Astrocyte (in vitro differentiated cells and primary cell): ENCODE measurements around the gene COL15A1.

Experiments used
- EZH2 ChIP-seq: IDR thresholded peaks from 2 replicates; pipeline ENCODE4 v1.6.1; 2012; ENCODE audit warnings: mild to moderate bottlenecking, low read length, inconsistent platforms; ENCODE audit not compliant: insufficient read depth
- TF ChIP-seq, protein P1 (sequence below): IDR thresholded peaks from 2 replicates; pipeline ENCODE4 v1.5.1; 2011; ENCODE audit warnings: low read depth, mild to moderate bottlenecking, inconsistent platforms, low read length, moderate library complexity; ENCODE audit not compliant: insufficient read depth

DNA sequence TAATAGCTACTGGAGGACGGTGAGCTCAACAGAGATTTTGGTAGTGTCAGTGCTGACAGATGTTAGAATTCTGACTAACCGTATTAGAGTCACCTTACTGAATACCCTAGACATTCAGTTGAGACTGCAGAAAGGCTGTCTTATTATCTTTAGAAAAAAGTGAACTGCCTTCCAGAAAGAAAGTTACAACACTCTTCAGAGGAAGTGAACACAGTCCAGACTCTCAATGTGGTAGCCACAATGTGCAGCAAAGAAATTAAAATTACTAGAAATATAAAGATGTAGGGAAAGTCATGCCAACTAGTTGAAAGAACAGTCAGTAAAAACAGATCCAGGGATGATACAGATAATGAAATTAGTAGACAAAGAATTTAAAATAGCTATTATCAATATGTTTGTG lies 47.1 kb upstream of the COL15A1 start:
- TF ChIP-seq, protein P1, sequence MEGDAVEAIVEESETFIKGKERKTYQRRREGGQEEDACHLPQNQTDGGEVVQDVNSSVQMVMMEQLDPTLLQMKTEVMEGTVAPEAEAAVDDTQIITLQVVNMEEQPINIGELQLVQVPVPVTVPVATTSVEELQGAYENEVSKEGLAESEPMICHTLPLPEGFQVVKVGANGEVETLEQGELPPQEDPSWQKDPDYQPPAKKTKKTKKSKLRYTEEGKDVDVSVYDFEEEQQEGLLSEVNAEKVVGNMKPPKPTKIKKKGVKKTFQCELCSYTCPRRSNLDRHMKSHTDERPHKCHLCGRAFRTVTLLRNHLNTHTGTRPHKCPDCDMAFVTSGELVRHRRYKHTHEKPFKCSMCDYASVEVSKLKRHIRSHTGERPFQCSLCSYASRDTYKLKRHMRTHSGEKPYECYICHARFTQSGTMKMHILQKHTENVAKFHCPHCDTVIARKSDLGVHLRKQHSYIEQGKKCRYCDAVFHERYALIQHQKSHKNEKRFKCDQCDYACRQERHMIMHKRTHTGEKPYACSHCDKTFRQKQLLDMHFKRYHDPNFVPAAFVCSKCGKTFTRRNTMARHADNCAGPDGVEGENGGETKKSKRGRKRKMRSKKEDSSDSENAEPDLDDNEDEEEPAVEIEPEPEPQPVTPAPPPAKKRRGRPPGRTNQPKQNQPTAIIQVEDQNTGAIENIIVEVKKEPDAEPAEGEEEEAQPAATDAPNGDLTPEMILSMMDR, result no peak
- no peak for TF ChIP-seq EZH2
